Activated CD4-positive, CD25-positive, alpha-beta regulatory T cell treated with anti-CD3 and anti-CD28 coated beads, Interleukin-2, amount 50 U/mL, for 24 hours (primary cell): Measurements from ENCODE around the gene GOLGA3.
"Not testable (repeated sequence)": the region's sequence is repeated elsewhere in the genome, so short reads cannot be mapped to it uniquely, and the experiment has no call there.

Experiments used
- ATAC-seq, 2 donors: fragments of 150-1000 bp; cut with Tn5 transposase; one replicate each; pipeline ENCODE4 v1.10.0; 2021; ENCODE audit warnings: mild to moderate bottlenecking in 1 of 2, moderate library complexity in 1 of 2

Gene GOLGA3

GRCh38 chr12:132814232-132814631 lies 14.4 kb downstream of the GOLGA3 start:
- no peak for ATAC-seq

- no peak for ATAC-seq
Observed at GRCh38 chr12:132813443-132813842, 15.2 kb downstream of the GOLGA3 start.

- ATAC-seq = no peak
Observed at GRCh38 chr12:132812631-132813305, 15.9 kb downstream of the GOLGA3 start.

- not testable (repeated sequence) for ATAC-seq
Observed at GRCh38 chr12:132809391-132809790, 19.3 kb downstream of the GOLGA3 start.

- ATAC-seq = no peak
Observed at GRCh38 chr12:132807295-132808092, 21.2 kb downstream of the GOLGA3 start.

- ATAC-seq = no peak
Observed at GRCh38 chr12:132806857-132807256, 21.8 kb downstream of the GOLGA3 start.

GRCh38 chr12:132804426-132804861 lies 24.2 kb downstream of the GOLGA3 start:
- no peak for ATAC-seq

- no peak for ATAC-seq
Observed at GRCh38 chr12:132803888-132804287, 24.8 kb downstream of the GOLGA3 start.

- no peak for ATAC-seq
Observed at GRCh38 chr12:132803125-132803524, 25.5 kb downstream of the GOLGA3 start.

GRCh38 chr12:132801741-132802140 lies 26.9 kb downstream of the GOLGA3 start:
- ATAC-seq = no peak

GRCh38 chr12:132798836-132799235 lies 29.8 kb downstream of the GOLGA3 start:
- ATAC-seq = no peak

GRCh38 chr12:132797820-132798570 lies 30.7 kb downstream of the GOLGA3 start:
- no peak for ATAC-seq

GRCh38 chr12:132795847-132796246 lies 32.8 kb downstream of the GOLGA3 start:
- ATAC-seq = no peak

- ATAC-seq = not testable (repeated sequence)
Observed at GRCh38 chr12:132791940-132792339, 36.7 kb downstream of the GOLGA3 start.

GRCh38 chr12:132789099-132789471 lies 39.6 kb downstream of the GOLGA3 start:
- ATAC-seq = no peak

- no peak for ATAC-seq
Observed at GRCh38 chr12:132788375-132789098, 40.1 kb downstream of the GOLGA3 start.

- no peak for ATAC-seq
Observed at GRCh38 chr12:132787877-132788276, 40.8 kb downstream of the GOLGA3 start.

GRCh38 chr12:132786192-132786591 lies 42.5 kb downstream of the GOLGA3 start:
- no peak for ATAC-seq

GRCh38 chr12:132784580-132784979 lies 44.1 kb downstream of the GOLGA3 start:
- ATAC-seq = no peak

GRCh38 chr12:132783917-132784531 lies 44.6 kb downstream of the GOLGA3 start:
- no peak for ATAC-seq

- no peak for ATAC-seq
Observed at GRCh38 chr12:132781938-132782337, 46.7 kb downstream of the GOLGA3 start.

GRCh38 chr12:132779781-132780353 lies 48.8 kb downstream of the GOLGA3 start:
- ATAC-seq = no peak
